K562 (cell line): ENCODE results near the gene MAD1L1. TPM values are rescaled to one million over a fixed set of nuclear protein-coding genes. Genes with fewer than 3 reads are reported as not detected.

ENCODE experiments used
- CHAMP1 ChIP-seq: fragments of 450-650 bp; IDR thresholded peaks from 2 replicates; pipeline ENCODE4 v1.6.1; 2016; ENCODE audit warnings: mild to moderate bottlenecking
- DMBX1 ChIP-seq: fragments of 250-450 bp; sonication (Bioruptor Pico); IDR thresholded peaks from 2 replicates; pipeline ENCODE4 v1.8.0; 2022; ENCODE audit warnings: inconsistent platforms, mild to moderate bottlenecking, moderate library complexity, borderline replicate concordance
- ERF ChIP-seq: fragments of 450-650 bp; formaldehyde crosslinking; IDR thresholded peaks from 2 replicates; pipeline ENCODE4 v1.4.0; 2020; ENCODE audit warnings: mild to moderate bottlenecking, mixed read lengths
- HNRNPH1 ChIP-seq: fragments of 200-400 bp; formaldehyde crosslinking; optimal IDR thresholded peaks from 2 replicates; pipeline ENCODE3; 2017; ENCODE audit warnings: low read depth, mild to moderate bottlenecking, low read length, moderate library complexity
- MECOM ChIP-seq: fragments of 250-450 bp; sonication (Bioruptor Pico); IDR thresholded peaks from 2 replicates; pipeline ENCODE4 v1.8.0; 2022; ENCODE audit warnings: inconsistent platforms
- MED1 ChIP-seq: sonication (generic); formaldehyde crosslinking; IDR thresholded peaks from 2 replicates; pipeline ENCODE4 v1.8.1; 2023; ENCODE audit warnings: missing genetic modification reagents, borderline replicate concordance
- NONO ChIP-seq, 2 experiments: fragments of 200-400 bp in 1 of 2; fragments of 450-650 bp in 1 of 2; formaldehyde crosslinking in 1 of 2; IDR thresholded peaks; 2 replicates each; pipeline ENCODE4 v1.6.1; 2017; ENCODE audit warnings: low read depth in 2 of 2, mild to moderate bottlenecking in 2 of 2, moderate library complexity in 2 of 2, low read length in 1 of 2
- NR2C1 ChIP-seq, 2 experiments: fragments of 450-650 bp; IDR thresholded peaks; 2 replicates each; pipeline ENCODE4 v1.6.1; 2017; ENCODE audit warnings: mild to moderate bottlenecking in 2 of 2, antibody characterized with exemption in 1 of 2, inconsistent platforms in 1 of 2, missing compliant biosample characterization in 1 of 2, missing genetic modification characterization in 1 of 2
- TFAM ChIP-seq: fragments of 250-450 bp; sonication (Bioruptor Pico); conservative IDR thresholded peaks from 2 replicates; pipeline ENCODE4 v1.5.0; 2021; ENCODE audit warnings: mild to moderate bottlenecking, moderate library complexity
- ZNF407 ChIP-seq: fragments of 450-650 bp; IDR thresholded peaks from 2 replicates; pipeline ENCODE4 v1.6.1; 2016; ENCODE audit warnings: low read depth
- polyA plus RNA-seq, 8 experiments: library from polyadenylated mRNA; depleted of rRNA in 4 of 8; stranded (reverse) in 5 of 8; unstranded in 3 of 8; fragments of >200 nt; fragmentation: Nextera tagmentation in 2 of 8; fragmentation: Illumina TruSeq in 1 of 8; extraction: Ambion mirVana in 2 of 8; extraction: Trizol in 1 of 8; gene quantifications; 2 replicates each; pipeline versions ENCODE4 v1.2.1 to v1.2.3, GENCODE V29; 2011 to 2014; ENCODE audit warnings: inconsistent platforms in 1 of 8, missing spikeins in 1 of 8
- total RNA-seq, 7 experiments: library from RNA; depleted of rRNA in 6 of 7; stranded (reverse); fragments of >200 nt in 6 of 7; fragmentation: Illumina TruSeq in 2 of 7; extraction: Trizol in 2 of 7; gene quantifications; 2 replicates each; pipeline versions ENCODE4 v1.2.1 to v1.2.3, GENCODE V29; 2011 to 2021; ENCODE audit warnings: low replicate concordance in 1 of 7

MAD1L1 gene
- total and polyA plus RNA-seq, 9 of the 15 experiments (the other 6 are each of a cell fraction or from before 2014, with no cell fraction given): 1.7 to 89.7 (median 18.0) TPM

- no peak for TF ChIP-seq ZNF407
- no peak for TF ChIP-seq TFAM (CRISPR knock-in tag)
- TF ChIP-seq CHAMP1: no peak
- no peak for TF ChIP-seq NONO (IDR thresholded peaks at IDR 0.05; ENCODE audit: low read depth in 2 of 2, low read length in 1 of 2)
- TF ChIP-seq HNRNPH1: no peak
- peak; percentile 14; the same call in 1 of the 2 replicates for TF ChIP-seq DMBX1 (CRISPR knock-in tag)
- TF ChIP-seq NR2C1 (IDR thresholded peaks at IDR 0.05): 0 out of 2 replicates have a peak, but pooled peaks have one; percentile 48
- peak; percentile 58; the same call in 1 of the 2 replicates for TF ChIP-seq NR2C1 (tag; IDR thresholded peaks at IDR 0.05)
- TF ChIP-seq ERF (CRISPR knock-in tag): peak; percentile 87; the same call in 1 of the 2 replicates
- TF ChIP-seq MED1 (CRISPR knock-in tag): no peak
- TF ChIP-seq MECOM: 0 out of 2 replicates have a peak, but pooled peaks have one; percentile 54
These were observed 212.8 kb downstream of the MAD1L1 start (continued) for GRCh38 chr7:2019711-2020511.
